ENCODE results near the gene ELMOD3.

DNA sequence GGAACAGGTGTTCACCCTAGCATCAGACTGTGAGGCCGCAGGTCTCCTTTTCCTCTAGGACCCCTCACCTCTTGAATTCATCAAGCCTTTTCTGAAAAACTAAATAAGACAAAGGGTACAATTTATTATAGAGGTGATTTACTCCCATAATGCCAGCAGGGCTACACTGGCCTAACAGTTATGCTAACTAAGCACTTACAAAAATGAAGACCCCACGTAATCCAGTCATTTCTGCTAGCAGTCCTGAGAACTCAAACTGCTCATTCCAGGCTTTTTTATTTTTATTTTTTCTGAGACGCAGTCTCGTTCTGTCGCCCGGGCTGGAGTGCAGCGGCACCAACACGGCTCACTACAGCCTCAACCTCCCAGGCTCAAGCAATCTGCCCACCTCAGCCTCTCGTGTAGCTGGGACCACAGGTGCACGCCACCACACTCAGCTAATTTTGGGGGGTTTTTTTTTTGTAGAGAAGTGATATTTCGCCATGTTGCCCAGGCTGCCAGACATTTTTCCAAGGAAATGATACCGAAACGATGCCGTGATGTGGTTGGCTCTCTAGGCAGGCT, 41.4 kb downstream of the ELMOD3 start:
- TF ChIP-seq POLR2A (IDR thresholded peaks at IDR 0.05; ENCODE audit: extremely low read depth, insufficient read length): no peak
- TF ChIP-seq, protein P1, sequence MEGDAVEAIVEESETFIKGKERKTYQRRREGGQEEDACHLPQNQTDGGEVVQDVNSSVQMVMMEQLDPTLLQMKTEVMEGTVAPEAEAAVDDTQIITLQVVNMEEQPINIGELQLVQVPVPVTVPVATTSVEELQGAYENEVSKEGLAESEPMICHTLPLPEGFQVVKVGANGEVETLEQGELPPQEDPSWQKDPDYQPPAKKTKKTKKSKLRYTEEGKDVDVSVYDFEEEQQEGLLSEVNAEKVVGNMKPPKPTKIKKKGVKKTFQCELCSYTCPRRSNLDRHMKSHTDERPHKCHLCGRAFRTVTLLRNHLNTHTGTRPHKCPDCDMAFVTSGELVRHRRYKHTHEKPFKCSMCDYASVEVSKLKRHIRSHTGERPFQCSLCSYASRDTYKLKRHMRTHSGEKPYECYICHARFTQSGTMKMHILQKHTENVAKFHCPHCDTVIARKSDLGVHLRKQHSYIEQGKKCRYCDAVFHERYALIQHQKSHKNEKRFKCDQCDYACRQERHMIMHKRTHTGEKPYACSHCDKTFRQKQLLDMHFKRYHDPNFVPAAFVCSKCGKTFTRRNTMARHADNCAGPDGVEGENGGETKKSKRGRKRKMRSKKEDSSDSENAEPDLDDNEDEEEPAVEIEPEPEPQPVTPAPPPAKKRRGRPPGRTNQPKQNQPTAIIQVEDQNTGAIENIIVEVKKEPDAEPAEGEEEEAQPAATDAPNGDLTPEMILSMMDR (IDR thresholded peaks at IDR 0.05; ENCODE audit: low read depth, low read length): no peak
- TF ChIP-seq, protein P2, sequence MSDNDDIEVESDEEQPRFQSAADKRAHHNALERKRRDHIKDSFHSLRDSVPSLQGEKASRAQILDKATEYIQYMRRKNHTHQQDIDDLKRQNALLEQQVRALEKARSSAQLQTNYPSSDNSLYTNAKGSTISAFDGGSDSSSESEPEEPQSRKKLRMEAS (IDR thresholded peaks at IDR 0.05; ENCODE audit: low read depth, low read length): no peak

All from NB4 (cell line).